Peyer's patch (tissue), 4 donors: ENCODE results near the gene SNN. TPM values are rescaled to one million over a fixed set of nuclear protein-coding genes. Genes with fewer than 3 reads are reported as not detected.
A peak's percentile ranks its signal among the peaks of the same experiment; 100 is the strongest.

ENCODE experiments used
- DNase-seq, 3 donors: peaks; one replicate each; pipeline ENCODE4 v3.0.0-alpha.2; 2017 to 2019
- H3K27ac ChIP-seq, 4 donors: fragments of 200-600 bp; sonication (generic); one replicate each; pipeline ENCODE4 v1.5.1; 2016 to 2019
- H3K27me3 ChIP-seq, 2 donors: fragments of 200-600 bp; sonication (generic); one replicate each; pipeline ENCODE4 v1.5.1; 2019
- H3K36me3 ChIP-seq, 3 donors: fragments of 200-600 bp; sonication (generic); one replicate each; pipeline ENCODE4 v1.5.1; 2016 to 2019
- H3K4me1 ChIP-seq, 4 donors: fragments of 200-600 bp; sonication (generic); one replicate each; pipeline ENCODE4 v1.5.1; 2016 to 2019
- H3K4me3 ChIP-seq, 4 donors: fragments of 200-600 bp; sonication (generic); 1 replicate in 3 of 4; 2 replicates in 1 of 4; pipeline ENCODE4 v1.5.1; 2016 to 2019; ENCODE audit warnings: mild to moderate bottlenecking in 1 of 4
- H3K9me3 ChIP-seq, 4 donors: fragments of 200-600 bp; sonication (generic); one replicate each; pipeline ENCODE4 v1.5.1; 2016 to 2019; ENCODE audit warnings: mild to moderate bottlenecking in 1 of 4
- POLR2A ChIP-seq, 2 donors: fragments of 450-650 bp; IDR thresholded peaks; one replicate each; pipeline ENCODE4 v1.5.1; 2017; ENCODE audit warnings: antibody characterized with exemption in 2 of 2, mild to moderate bottlenecking in 2 of 2, moderate library complexity in 2 of 2
- total RNA-seq, 4 donors: library from RNA; depleted of rRNA; stranded (reverse); fragments of >200 nt; gene quantifications; one replicate each; pipeline ENCODE4 v1.1.0, GENCODE V29; 2016
- TF ChIP-seq, protein P1 (sequence below), 6 experiments: fragments of 450-650 bp in 4 of 6; fragments of 200-600 bp in 2 of 6; sonication (generic) in 1 of 6; IDR thresholded peaks; one replicate each; pipeline ENCODE4 v1.5.1; 2017 to 2019; ENCODE audit warnings: antibody characterized with exemption in 6 of 6, mild to moderate bottlenecking in 3 of 6, moderate library complexity in 1 of 6

SNN gene
- total RNA-seq, 4 donors from 2014 or later, result 4.2 to 5.0 (median 4.5) TPM

DNA sequence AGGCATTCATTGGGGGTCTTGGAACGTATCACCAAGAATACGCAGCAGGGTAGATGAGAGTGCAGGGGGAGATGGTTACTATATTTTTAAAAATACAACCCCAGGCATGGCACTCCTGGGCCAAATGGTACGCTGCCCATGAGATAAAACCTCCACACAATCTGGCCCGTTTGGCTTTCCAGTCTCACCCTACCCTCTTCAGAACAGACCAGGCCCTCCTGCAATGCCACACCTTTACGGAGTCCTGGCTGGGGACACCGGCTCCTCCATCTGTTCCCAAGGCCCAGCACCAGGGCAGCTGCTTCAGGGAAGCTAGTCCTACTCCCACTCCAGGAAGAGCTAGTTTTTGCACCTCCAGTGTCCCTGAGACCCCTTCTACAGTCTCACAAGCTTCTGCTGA is 24.4 kb downstream of the SNN start:
- no peaks in the 10 kb centered on the region for H3K9me3 ChIP-seq
- H3K4me3 ChIP-seq, result no peak overlapping the region
- DNase-seq, result no peak
- H3K36me3 ChIP-seq, result peaks cover 0 to 73% (median 4%) of the 10 kb centered on the region in 3 donors
- peaks cover 0 to 15% (median 2%) of the 10 kb centered on the region in 4 donors for H3K4me1 ChIP-seq
- H3K27ac ChIP-seq, result no peak overlapping the region
- TF ChIP-seq POLR2A (IDR thresholded peaks at IDR 0.05), result no peak
- TF ChIP-seq, protein P1, sequence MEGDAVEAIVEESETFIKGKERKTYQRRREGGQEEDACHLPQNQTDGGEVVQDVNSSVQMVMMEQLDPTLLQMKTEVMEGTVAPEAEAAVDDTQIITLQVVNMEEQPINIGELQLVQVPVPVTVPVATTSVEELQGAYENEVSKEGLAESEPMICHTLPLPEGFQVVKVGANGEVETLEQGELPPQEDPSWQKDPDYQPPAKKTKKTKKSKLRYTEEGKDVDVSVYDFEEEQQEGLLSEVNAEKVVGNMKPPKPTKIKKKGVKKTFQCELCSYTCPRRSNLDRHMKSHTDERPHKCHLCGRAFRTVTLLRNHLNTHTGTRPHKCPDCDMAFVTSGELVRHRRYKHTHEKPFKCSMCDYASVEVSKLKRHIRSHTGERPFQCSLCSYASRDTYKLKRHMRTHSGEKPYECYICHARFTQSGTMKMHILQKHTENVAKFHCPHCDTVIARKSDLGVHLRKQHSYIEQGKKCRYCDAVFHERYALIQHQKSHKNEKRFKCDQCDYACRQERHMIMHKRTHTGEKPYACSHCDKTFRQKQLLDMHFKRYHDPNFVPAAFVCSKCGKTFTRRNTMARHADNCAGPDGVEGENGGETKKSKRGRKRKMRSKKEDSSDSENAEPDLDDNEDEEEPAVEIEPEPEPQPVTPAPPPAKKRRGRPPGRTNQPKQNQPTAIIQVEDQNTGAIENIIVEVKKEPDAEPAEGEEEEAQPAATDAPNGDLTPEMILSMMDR (IDR thresholded peaks at IDR 0.05), result no peak
- no peaks in the 10 kb centered on the region for H3K27me3 ChIP-seq

DNA sequence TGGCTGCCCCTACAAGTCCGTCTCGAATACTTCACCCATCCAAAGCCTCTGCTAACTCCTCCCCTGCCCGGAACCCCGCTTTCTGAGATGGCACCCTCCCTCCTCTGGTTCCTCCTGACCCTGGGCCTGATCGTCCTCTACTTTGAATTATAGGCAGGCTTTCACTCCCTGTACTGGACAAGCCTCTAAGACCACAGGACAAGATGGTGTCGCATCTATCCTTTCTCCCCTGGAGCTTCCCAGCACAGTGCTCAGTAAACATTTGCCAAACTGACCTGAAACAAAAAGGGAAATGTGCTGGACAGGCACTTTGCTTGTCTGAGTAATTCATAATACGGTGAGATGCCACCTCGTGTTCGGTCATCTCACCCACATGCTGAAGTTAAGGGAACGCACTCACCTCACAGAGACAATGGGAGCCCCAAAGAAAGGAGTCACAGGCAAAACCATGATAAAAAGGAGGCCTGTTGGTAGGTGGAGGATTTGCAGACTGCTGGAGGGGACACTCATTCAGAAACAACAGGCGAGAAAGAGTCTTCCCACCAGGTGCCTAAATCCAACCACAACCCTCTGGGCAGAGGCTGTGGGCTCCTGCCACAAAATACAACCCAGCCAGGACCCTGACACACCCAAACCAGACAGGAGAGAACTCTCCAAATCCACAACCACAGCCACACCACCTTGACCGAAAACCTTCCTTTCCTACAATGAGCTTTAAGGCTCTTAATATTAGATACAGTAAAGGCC is 28.2 kb downstream of the SNN start:
- TF ChIP-seq, protein P1 (IDR thresholded peaks at IDR 0.05), result no peak
- DNase-seq, result no peak
- no peaks in the 10 kb centered on the region for H3K4me1 ChIP-seq
- H3K9me3 ChIP-seq, result no peaks in the 10 kb centered on the region
- H3K27me3 ChIP-seq, result no peaks in the 10 kb centered on the region
- no peak overlapping the region for H3K4me3 ChIP-seq
- no peak overlapping the region for H3K27ac ChIP-seq
- peaks cover 0 to 83% (median 0%) of the 10 kb centered on the region in 3 donors for H3K36me3 ChIP-seq

DNA sequence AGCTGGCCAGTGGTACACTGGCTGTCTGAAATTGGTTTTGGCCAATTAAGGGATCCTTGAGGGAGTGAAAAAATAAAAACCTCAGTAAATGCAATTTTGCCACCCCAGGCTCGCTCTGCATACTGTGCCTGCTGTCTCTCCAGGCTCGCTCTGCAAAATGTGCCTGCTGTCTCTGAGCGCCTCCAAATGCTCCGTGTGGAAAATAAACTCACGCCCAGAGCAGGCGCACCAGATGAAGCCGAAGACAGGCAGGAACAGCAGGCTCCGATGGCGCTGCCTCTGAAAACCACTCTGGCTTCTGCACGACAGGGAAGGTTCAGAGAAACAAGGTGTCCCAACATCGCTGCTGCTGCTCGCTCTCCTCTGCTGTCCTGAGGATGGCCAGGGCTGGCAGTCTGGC is 29.1 kb downstream of the SNN start:
- Histone ChIP-seq H3K9me3 (no peaks in the 10 kb centered on the region), H3K4me3 (no peak overlapping the region), H3K36me3 (peaks cover 0 to 74% (median 0%) of the 10 kb centered on the region in 3 donors), H3K27ac (no peak overlapping the region), H3K27me3 (no peaks in the 10 kb centered on the region), H3K4me1 (no peaks in the 10 kb centered on the region)
- TF ChIP-seq, protein P1 (IDR thresholded peaks at IDR 0.05), result no peak
- no peak for TF ChIP-seq POLR2A (IDR thresholded peaks at IDR 0.05)
- DNase-seq, result no peak

DNA sequence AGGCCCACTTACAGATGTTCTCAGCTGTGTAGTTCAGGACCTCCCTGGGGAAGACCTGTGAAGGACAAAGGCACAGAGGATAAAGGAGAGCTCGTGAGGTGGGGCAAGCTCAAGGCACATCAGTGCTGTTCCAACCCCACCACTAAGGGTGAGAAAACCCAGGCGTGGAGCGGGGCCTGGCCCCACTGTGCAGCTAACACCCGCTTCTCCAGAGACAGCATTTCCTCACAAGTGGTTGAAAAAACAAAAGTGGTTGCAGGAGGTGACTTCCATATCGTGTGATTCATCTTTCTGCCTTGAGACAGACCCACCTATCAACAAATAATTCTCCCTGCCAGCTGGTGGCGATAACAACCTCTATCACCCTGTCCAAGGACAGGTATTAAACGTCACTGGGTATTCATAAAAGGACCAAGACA is 30.0 kb downstream of the SNN start:
- H3K4me3 ChIP-seq, result no peak overlapping the region
- no peak for DNase-seq
- H3K27ac ChIP-seq, result no peak overlapping the region
- TF ChIP-seq, protein P1 (IDR thresholded peaks at IDR 0.05), result peak in 3 of 6 experiments; percentile 30 to 56 (median 40)
- TF ChIP-seq POLR2A (IDR thresholded peaks at IDR 0.05), result no peak
- H3K9me3 ChIP-seq, result no peaks in the 10 kb centered on the region
- no peaks in the 10 kb centered on the region for H3K4me1 ChIP-seq
- no peaks in the 10 kb centered on the region for H3K27me3 ChIP-seq
- H3K36me3 ChIP-seq, result peaks cover 0 to 64% (median 0%) of the 10 kb centered on the region in 3 donors

DNA sequence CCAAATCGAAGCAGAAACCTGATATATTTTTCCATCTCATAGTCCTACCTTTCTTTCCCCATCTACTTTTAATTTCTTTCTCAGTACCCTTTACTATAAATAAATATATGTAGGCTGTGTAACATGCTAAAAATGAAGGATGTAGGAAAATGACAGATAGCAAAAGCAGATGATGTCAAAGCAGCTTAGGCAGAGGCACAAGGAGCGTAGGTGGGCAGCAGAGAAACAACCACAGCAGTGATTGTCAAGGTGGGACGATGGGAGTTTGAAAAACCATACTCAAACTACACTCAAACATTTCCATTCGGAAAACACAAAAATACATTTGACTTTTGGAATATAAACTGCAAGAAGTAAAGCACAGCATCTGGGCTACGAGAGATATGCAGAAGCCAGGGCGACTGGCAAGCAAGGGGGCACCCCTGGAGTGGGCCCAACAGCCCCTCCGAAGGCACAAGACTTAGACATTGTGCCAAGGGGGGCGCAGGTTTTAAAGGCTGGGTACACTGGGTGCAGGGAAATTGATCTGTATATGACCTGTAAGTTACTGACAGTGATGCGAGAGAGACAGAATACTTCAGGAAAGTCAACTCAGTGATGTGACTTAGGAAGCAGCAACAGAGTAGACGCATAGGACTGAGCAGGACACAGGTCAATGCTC is 31.1 kb downstream of the SNN start:
- no peaks in the 10 kb centered on the region for H3K27me3 ChIP-seq
- H3K36me3 ChIP-seq, result peaks cover 0 to 69% (median 0%) of the 10 kb centered on the region in 3 donors
- H3K4me3 ChIP-seq, result no peak overlapping the region
- TF ChIP-seq, protein P1 (IDR thresholded peaks at IDR 0.05), result no peak
- TF ChIP-seq POLR2A (IDR thresholded peaks at IDR 0.05), result no peak
- H3K27ac ChIP-seq, result no peak overlapping the region
- H3K4me1 ChIP-seq, result no peaks in the 10 kb centered on the region
- H3K9me3 ChIP-seq, result no peaks in the 10 kb centered on the region
- no peak for DNase-seq
